Spleen (tissue), 11 donors: ENCODE results near the gene CHRNA3. TPM values are rescaled to one million over a fixed set of nuclear protein-coding genes. Genes with fewer than 3 reads are reported as not detected.

Experiments used
- DNase-seq: peaks from one replicate; pipeline ENCODE4 v3.0.0-alpha.2; 2020
- H3K27ac ChIP-seq, 8 donors: fragments of 200-600 bp; sonication (generic) in 7 of 8; 1 replicate in 4 of 8; 2 replicates in 4 of 8; pipeline versions ENCODE4 v1.5.0 to v1.8.0; 2016 to 2021; ENCODE audit warnings: inconsistent platforms in 4 of 8, mild to moderate bottlenecking in 4 of 8, moderate library complexity in 1 of 8
- H3K27me3 ChIP-seq, 7 donors: fragments of 200-600 bp; sonication (generic) in 6 of 7; replicated peaks in 1 of 7; 1 replicate in 4 of 7; 2 replicates in 3 of 7; pipeline versions ENCODE4 v1.5.0 to v1.8.0; 2016 to 2021; ENCODE audit warnings: inconsistent platforms in 3 of 7, mild to moderate bottlenecking in 1 of 7
- H3K36me3 ChIP-seq, 6 donors: fragments of 200-600 bp; sonication (generic) in 5 of 6; 1 replicate in 4 of 6; 2 replicates in 2 of 6; pipeline versions ENCODE4 v1.5.0 to v1.8.0; 2016 to 2021; ENCODE audit warnings: inconsistent platforms in 2 of 6
- H3K4me1 ChIP-seq, 6 donors: fragments of 200-600 bp; sonication (generic) in 5 of 6; 1 replicate in 3 of 6; 2 replicates in 3 of 6; pipeline versions ENCODE4 v1.5.0 to v1.8.0; 2016 to 2021; ENCODE audit warnings: inconsistent platforms in 3 of 6
- H3K4me3 ChIP-seq, 8 donors: fragments of 200-600 bp; sonication (generic) in 7 of 8; 1 replicate in 4 of 8; 2 replicates in 4 of 8; pipeline versions ENCODE4 v1.5.0 to v1.8.0; 2016 to 2021; ENCODE audit warnings: inconsistent platforms in 4 of 8, mild to moderate bottlenecking in 4 of 8, moderate library complexity in 2 of 8
- H3K9me3 ChIP-seq, 8 donors: fragments of 200-600 bp; sonication (generic) in 7 of 8; 1 replicate in 4 of 8; 2 replicates in 4 of 8; pipeline versions ENCODE4 v1.5.0 to v1.8.0; 2016 to 2021; ENCODE audit warnings: inconsistent platforms in 4 of 8
- CTCF ChIP-seq, 11 experiments: fragments of 200-600 bp in 7 of 11; fragments of 450-650 bp in 4 of 11; sonication (generic) in 4 of 11; IDR thresholded peaks in 8 of 11; conservative IDR thresholded peaks in 3 of 11; 1 replicate in 7 of 11; 2 replicates in 4 of 11; pipeline versions ENCODE4 v1.4.0 to v1.8.0; 2016 to 2021; ENCODE audit warnings: antibody characterized with exemption in 11 of 11, inconsistent platforms in 4 of 11, mild to moderate bottlenecking in 1 of 11
- POLR2A ChIP-seq, 3 donors: fragments of 450-650 bp; IDR thresholded peaks; one replicate each; pipeline ENCODE4 v1.5.1; 2017; ENCODE audit warnings: antibody characterized with exemption in 3 of 3, mild to moderate bottlenecking in 1 of 3
- POLR2AphosphoS5 ChIP-seq, 3 donors: sonication (generic); formaldehyde crosslinking; IDR thresholded peaks; one replicate each; pipeline ENCODE4 v1.5.1; 2017; ENCODE audit warnings: antibody characterized with exemption in 3 of 3
- WGBS, 5 donors: extraction: QIAGEN DNeasy Blood & Tissue Kit in 3 of 5; methylation state at CpG; one replicate each; pipeline versions ENCODE4 v1.1.5 to v1.1.7; 2013 to 2018; 5-methylcytosine and 5-hydroxymethylcytosine counted together
- intact Hi-C: fragments of 100-400 bp; cut with DNase I; formaldehyde crosslinking; loops from one replicate; pipeline ENCODE4 v1.15.0; 2023; ENCODE audit warnings: low total_unique reads
- polyA plus RNA-seq, 3 donors: library from polyadenylated mRNA; stranded (reverse); fragments of 200-250 nt; gene quantifications; one replicate each; pipeline ENCODE4 v1.2.1, GENCODE V29; 2013
- total RNA-seq, 7 donors: library from RNA; depleted of rRNA in 3 of 7; stranded (reverse); fragments of >200 nt in 3 of 7; fragmentation: NEBNext Ultra II Directional in 4 of 7; extraction: Animal tissue kit (Norgen Biotek cat#: 25700) in 4 of 7; gene quantifications; one replicate each; pipeline versions ENCODE4 v1.1.0 to v1.2.1, GENCODE V29; 2016 to 2021
- donor health status: healthy with polysubstance abuse.
- donor health status: DM: no; HTN: no; CAD: no; lungs with moderate emphysema.
- donor health status: DM: no; HTN: no; CAD: no.
- donor health status: Bipolar disorder and iron deficiency.
- donor health status: healthy.
- donor health status: DM: no; HTN: no; CAD: no.
- donor health status: DM: yes; HTN: yes; CAD: no.

Gene CHRNA3
- total and polyA plus RNA-seq, 10 donors = 0.23 to 1.6 (median 0.49) TPM; not detected in 2

- no peak for DNase-seq
- peaks cover 0 to 60% (median 17%) of the 10 kb centered on the region in 7 donors for H3K27me3 ChIP-seq
- H3K27ac ChIP-seq = no peak overlapping the region
- H3K36me3 ChIP-seq = no peaks in the 10 kb centered on the region
- H3K9me3 ChIP-seq = no peaks in the 10 kb centered on the region
- no peak for TF ChIP-seq POLR2AphosphoS5 (IDR thresholded peaks at IDR 0.05)
- TF ChIP-seq POLR2A (IDR thresholded peaks at IDR 0.05) = no peak
- no peak for TF ChIP-seq CTCF (IDR thresholded peaks at IDR 0.05 in 8 of 11, conservative IDR thresholded peaks at IDR 0.05 in 3 of 11)
- WGBS, 5 donors = 52 to 71% (median 70%) methylated on average over 8 to 12 of the region's 12 CpGs
- intact Hi-C loops = no loop called here
- H3K4me1 ChIP-seq = peaks cover under 1 to 7% (median 5%) of the 10 kb centered on the region in 6 donors
- H3K4me3 ChIP-seq = no peak overlapping the region
Measured at GRCh38 chr15:78625606-78626280, 4.9 kb upstream of the CHRNA3 start.

- 74 to 83% (median 81%) methylated on average over 16 to 17 of the region's 17 CpGs for WGBS, 5 donors
- no peaks in the 10 kb centered on the region for H3K9me3 ChIP-seq
- H3K27ac ChIP-seq = no peak overlapping the region
- TF ChIP-seq POLR2AphosphoS5 (IDR thresholded peaks at IDR 0.05) (no peak), CTCF (IDR thresholded peaks at IDR 0.05 in 8 of 11, conservative IDR thresholded peaks at IDR 0.05 in 3 of 11) (no peak), POLR2A (IDR thresholded peaks at IDR 0.05) (no peak)
- intact Hi-C loops = no loop called here
- peaks cover 0 to 68% (median 25%) of the 10 kb centered on the region in 7 donors for H3K27me3 ChIP-seq
- DNase-seq = no peak
- peaks cover 9 to 15% (median 13%) of the 10 kb centered on the region in 6 donors for H3K4me1 ChIP-seq
- H3K36me3 ChIP-seq = no peaks in the 10 kb centered on the region
- no peak overlapping the region for H3K4me3 ChIP-seq
Measured at GRCh38 chr15:78624651-78625590, 4.1 kb upstream of the CHRNA3 start.

GRCh38 chr15:78623786-78624497, 3.1 kb upstream of the CHRNA3 start:
- TF ChIP-seq POLR2AphosphoS5 (IDR thresholded peaks at IDR 0.05) (no peak), POLR2A (IDR thresholded peaks at IDR 0.05) (no peak), CTCF (IDR thresholded peaks at IDR 0.05 in 8 of 11, conservative IDR thresholded peaks at IDR 0.05 in 3 of 11) (no peak)
- H3K36me3 ChIP-seq = no peaks in the 10 kb centered on the region
- H3K4me1 ChIP-seq = peaks cover 10 to 20% (median 17%) of the 10 kb centered on the region in 6 donors
- no peak overlapping the region for H3K4me3 ChIP-seq
- peaks cover 0 to 74% (median 35%) of the 10 kb centered on the region in 7 donors for H3K27me3 ChIP-seq
- intact Hi-C loops = no loop called here
- WGBS, 5 donors = 82 to 90% (median 86%) methylated on average over 7 of the region's 7 CpGs
- no peaks in the 10 kb centered on the region for H3K9me3 ChIP-seq
- no peak for DNase-seq
- H3K27ac ChIP-seq = no peak overlapping the region
